Caco-2 (cell line): ENCODE measurements around the gene TBC1D24. TPM values are rescaled to one million over a fixed set of nuclear protein-coding genes. Genes with fewer than 3 reads are reported as not detected.

ENCODE experiments used
- BruUV-seq: library from RNA; stranded (reverse); fragments of 400-500 nt; replicated peaks from 2 replicates; lab custom pipeline; 2021; lab: Mats Ljungman, UMichigan
- CTCF ChIA-PET: fragments of 300-600 bp; sonication (Branson Sonifier 250); formaldehyde crosslinking; loops from one replicate; lab custom pipeline; 2022; ENCODE audit warnings: antibody characterized with exemption; lab: Charles Lee
- POLR2A ChIA-PET: fragments of 300-600 bp; sonication (Branson Sonifier 250); formaldehyde crosslinking; loops from one replicate; lab custom pipeline; 2022; ENCODE audit warnings: antibody characterized with exemption; lab: Charles Lee
- DNase-seq, 2 experiments: peaks; one replicate each; pipeline versions ENCODE4 v3.0.0 to v3.0.0-alpha.2; 2020 to 2022
- H3K27me3 ChIP-seq: replicated peaks from 2 replicates; pipeline ENCODE4 v1.6.0; 2011; ENCODE audit warnings: low read length; ENCODE audit not compliant: control insufficient read depth, insufficient read depth
- H3K36me3 ChIP-seq: 2 replicates; pipeline ENCODE4 v1.5.1; 2011; ENCODE audit warnings: low read length; ENCODE audit not compliant: control insufficient read depth, insufficient read depth
- H3K4me1 ChIP-seq: fragments of 250-450 bp; sonication (Bioruptor Pico); 2 replicates; pipeline ENCODE4 v1.5.1; 2020; ENCODE audit warnings: mild to moderate bottlenecking
- H3K4me3 ChIP-seq: 2 replicates; pipeline ENCODE4 v1.5.1; 2011; ENCODE audit warnings: low read depth, mild to moderate bottlenecking, control low read depth, low read length
- H3K9me3 ChIP-seq: fragments of 250-450 bp; sonication (Bioruptor Pico); 2 replicates; pipeline ENCODE4 v1.5.1; 2020; ENCODE audit warnings: mild to moderate bottlenecking, moderate library complexity
- H3K27ac Mint-ChIP-seq: one replicate; pipeline ENCODE4 v1.8.0; 2022; ENCODE audit warnings: mixed read lengths; ENCODE audit not compliant: unreplicated experiment
- H3K27me3 Mint-ChIP-seq: one replicate; pipeline ENCODE4 v1.8.0; 2022; ENCODE audit warnings: mixed read lengths; ENCODE audit not compliant: insufficient read depth, unreplicated experiment
- H3K36me3 Mint-ChIP-seq: one replicate; pipeline ENCODE4 v1.8.0; 2022; ENCODE audit warnings: mild to moderate bottlenecking, mixed read lengths; ENCODE audit not compliant: insufficient read depth, unreplicated experiment
- H3K4me1 Mint-ChIP-seq: one replicate; pipeline ENCODE4 v1.8.0; 2022; ENCODE audit warnings: low read depth, mixed read lengths; ENCODE audit not compliant: unreplicated experiment
- H3K4me3 Mint-ChIP-seq: one replicate; pipeline ENCODE4 v1.8.0; 2022; ENCODE audit warnings: mild to moderate bottlenecking, moderate library complexity, mixed read lengths; ENCODE audit not compliant: unreplicated experiment
- H3K9me3 Mint-ChIP-seq: one replicate; pipeline ENCODE4 v1.8.0; 2022; ENCODE audit warnings: mixed read lengths; ENCODE audit not compliant: unreplicated experiment
- intact Hi-C: fragments of 100-400 bp; cut with micrococcal nuclease; formaldehyde crosslinking; loops from one replicate; pipeline ENCODE4 v1.10.0; 2022; ENCODE audit not compliant: unreplicated experiment
- total RNA-seq: library from RNA; stranded (reverse); gene quantifications from 2 replicates; pipeline ENCODE4 v1.2.3, GENCODE V29; 2022
- TF ChIP-seq, protein P1 (sequence below), 2 experiments: fragments of 200-600 bp in 1 of 2; IDR thresholded peaks; 1 replicate in 1 of 2; 2 replicates in 1 of 2; pipeline versions ENCODE4 v1.5.1 to v1.8.0; 2011 to 2022; ENCODE audit warnings: antibody characterized with exemption in 1 of 2, control low read depth in 1 of 2, inconsistent platforms in 1 of 2, low read depth in 1 of 2, low read length in 1 of 2, mild to moderate bottlenecking in 1 of 2, moderate library complexity in 1 of 2; ENCODE audit not compliant: insufficient read depth in 1 of 2, severe bottlenecking in 1 of 2, unreplicated experiment in 1 of 2

Gene TBC1D24
- total RNA-seq, 1 experiment from 2014 or later: 20.8 TPM

DNA sequence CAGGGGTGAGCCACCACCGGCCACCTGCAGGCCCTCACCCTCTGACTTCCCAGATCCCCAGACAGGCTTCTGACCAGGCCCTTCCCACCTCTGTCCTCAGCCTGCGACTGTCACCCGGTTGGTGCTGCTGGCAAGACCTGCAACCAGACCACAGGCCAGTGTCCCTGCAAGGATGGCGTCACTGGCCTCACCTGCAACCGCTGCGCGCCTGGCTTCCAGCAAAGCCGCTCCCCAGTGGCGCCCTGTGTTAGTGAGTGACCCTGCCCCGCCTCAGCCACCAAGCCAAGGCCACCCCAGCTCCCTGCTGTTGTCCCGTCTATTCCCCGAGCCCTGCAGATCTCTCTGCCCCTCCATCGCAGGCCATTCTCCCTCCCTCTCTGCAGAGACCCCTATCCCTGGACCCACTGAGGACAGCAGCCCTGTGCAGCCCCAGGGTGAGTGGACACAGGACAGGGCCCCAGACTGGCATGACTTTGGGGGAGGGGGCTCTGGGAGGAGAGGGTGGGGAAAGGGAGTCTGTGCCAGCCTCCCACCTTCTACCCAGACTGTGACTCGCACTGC lies 2.0 kb upstream of the TBC1D24 start:
- H3K4me3 ChIP-seq: peak overlapping the region; percentile 92
- POLR2A ChIA-PET: no interaction called here

DNA sequence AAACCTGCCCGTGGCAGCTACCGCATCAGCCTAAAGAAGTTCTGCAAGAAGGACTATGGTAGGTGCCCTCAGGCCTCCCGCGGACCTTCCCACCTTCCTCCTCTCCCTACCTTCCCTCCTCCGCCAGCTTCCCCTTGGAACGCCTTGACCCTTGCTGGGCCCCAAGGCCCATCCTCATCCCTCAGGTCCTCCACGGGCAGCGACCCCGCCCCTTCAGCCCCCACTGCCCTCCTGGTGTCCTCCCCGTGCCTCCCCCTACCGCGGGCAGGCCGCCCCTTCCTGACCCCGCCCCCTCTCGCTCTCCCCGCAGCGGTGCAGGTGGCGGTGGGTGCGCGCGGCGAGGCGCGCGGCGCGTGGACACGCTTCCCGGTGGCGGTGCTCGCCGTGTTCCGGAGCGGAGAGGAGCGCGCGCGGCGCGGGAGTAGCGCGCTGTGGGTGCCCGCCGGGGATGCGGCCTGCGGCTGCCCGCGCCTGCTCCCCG lies 1.4 kb upstream of the TBC1D24 start:
- BruUV-seq: no TSS peak
- H3K4me3 Mint-ChIP-seq: peak overlapping the region; percentile 62
- no peaks in the 10 kb centered on the region for H3K36me3 ChIP-seq
- no peak overlapping the region for H3K27ac Mint-ChIP-seq
- peaks cover 6% of the 10 kb centered on the region for H3K36me3 Mint-ChIP-seq
- no peaks in the 10 kb centered on the region for H3K9me3 Mint-ChIP-seq
- intact Hi-C loops: no loop called here
- DNase-seq: peak; percentile 47 to 62
- ChIA-PET CTCF (interaction anchor here (1.5 kb wide), 1 partner anchor 11 kb away, joined by 4 read pairs; no protein-coding TSS in a partner anchor), POLR2A (no interaction called here)
- no peaks in the 10 kb centered on the region for H3K27me3 ChIP-seq
- peaks cover 11% of the 10 kb centered on the region for H3K4me1 Mint-ChIP-seq
- no peaks in the 10 kb centered on the region for H3K27me3 Mint-ChIP-seq
- H3K4me3 ChIP-seq: peak overlapping the region; percentile 92
- TF ChIP-seq, protein P1, sequence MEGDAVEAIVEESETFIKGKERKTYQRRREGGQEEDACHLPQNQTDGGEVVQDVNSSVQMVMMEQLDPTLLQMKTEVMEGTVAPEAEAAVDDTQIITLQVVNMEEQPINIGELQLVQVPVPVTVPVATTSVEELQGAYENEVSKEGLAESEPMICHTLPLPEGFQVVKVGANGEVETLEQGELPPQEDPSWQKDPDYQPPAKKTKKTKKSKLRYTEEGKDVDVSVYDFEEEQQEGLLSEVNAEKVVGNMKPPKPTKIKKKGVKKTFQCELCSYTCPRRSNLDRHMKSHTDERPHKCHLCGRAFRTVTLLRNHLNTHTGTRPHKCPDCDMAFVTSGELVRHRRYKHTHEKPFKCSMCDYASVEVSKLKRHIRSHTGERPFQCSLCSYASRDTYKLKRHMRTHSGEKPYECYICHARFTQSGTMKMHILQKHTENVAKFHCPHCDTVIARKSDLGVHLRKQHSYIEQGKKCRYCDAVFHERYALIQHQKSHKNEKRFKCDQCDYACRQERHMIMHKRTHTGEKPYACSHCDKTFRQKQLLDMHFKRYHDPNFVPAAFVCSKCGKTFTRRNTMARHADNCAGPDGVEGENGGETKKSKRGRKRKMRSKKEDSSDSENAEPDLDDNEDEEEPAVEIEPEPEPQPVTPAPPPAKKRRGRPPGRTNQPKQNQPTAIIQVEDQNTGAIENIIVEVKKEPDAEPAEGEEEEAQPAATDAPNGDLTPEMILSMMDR (IDR thresholded peaks at IDR 0.05; ENCODE audit: insufficient read depth in 1 of 2, low read depth in 1 of 2, low read length in 1 of 2, severe bottlenecking in 1 of 2, unreplicated experiment in 1 of 2): no peak
- peaks cover 38% of the 10 kb centered on the region for H3K4me1 ChIP-seq
- H3K9me3 ChIP-seq: no peaks in the 10 kb centered on the region

More for the DNA sequence above, 2.0 kb upstream of the TBC1D24 start:
- TF ChIP-seq, protein P1 (IDR thresholded peaks at IDR 0.05; ENCODE audit: insufficient read depth in 1 of 2, low read depth in 1 of 2, low read length in 1 of 2, severe bottlenecking in 1 of 2, unreplicated experiment in 1 of 2): no peak
- CTCF ChIA-PET: interaction anchor here (1.5 kb wide), 1 partner anchor 12 kb away, joined by 4 read pairs; no protein-coding TSS in a partner anchor
- H3K27me3 ChIP-seq: no peaks in the 10 kb centered on the region
- no TSS peak for BruUV-seq
- no peaks in the 10 kb centered on the region for H3K36me3 ChIP-seq
- H3K4me3 Mint-ChIP-seq: peak overlapping the region; percentile 62
- H3K27me3 Mint-ChIP-seq: no peaks in the 10 kb centered on the region
- no peak overlapping the region for H3K27ac Mint-ChIP-seq
- no peak for DNase-seq
- no peaks in the 10 kb centered on the region for H3K9me3 Mint-ChIP-seq
- H3K9me3 ChIP-seq: no peaks in the 10 kb centered on the region
- peaks cover 11% of the 10 kb centered on the region for H3K4me1 Mint-ChIP-seq
- H3K4me1 ChIP-seq: peaks cover 38% of the 10 kb centered on the region
- peaks cover 10% of the 10 kb centered on the region for H3K36me3 Mint-ChIP-seq
- intact Hi-C loops: no loop called here

DNA sequence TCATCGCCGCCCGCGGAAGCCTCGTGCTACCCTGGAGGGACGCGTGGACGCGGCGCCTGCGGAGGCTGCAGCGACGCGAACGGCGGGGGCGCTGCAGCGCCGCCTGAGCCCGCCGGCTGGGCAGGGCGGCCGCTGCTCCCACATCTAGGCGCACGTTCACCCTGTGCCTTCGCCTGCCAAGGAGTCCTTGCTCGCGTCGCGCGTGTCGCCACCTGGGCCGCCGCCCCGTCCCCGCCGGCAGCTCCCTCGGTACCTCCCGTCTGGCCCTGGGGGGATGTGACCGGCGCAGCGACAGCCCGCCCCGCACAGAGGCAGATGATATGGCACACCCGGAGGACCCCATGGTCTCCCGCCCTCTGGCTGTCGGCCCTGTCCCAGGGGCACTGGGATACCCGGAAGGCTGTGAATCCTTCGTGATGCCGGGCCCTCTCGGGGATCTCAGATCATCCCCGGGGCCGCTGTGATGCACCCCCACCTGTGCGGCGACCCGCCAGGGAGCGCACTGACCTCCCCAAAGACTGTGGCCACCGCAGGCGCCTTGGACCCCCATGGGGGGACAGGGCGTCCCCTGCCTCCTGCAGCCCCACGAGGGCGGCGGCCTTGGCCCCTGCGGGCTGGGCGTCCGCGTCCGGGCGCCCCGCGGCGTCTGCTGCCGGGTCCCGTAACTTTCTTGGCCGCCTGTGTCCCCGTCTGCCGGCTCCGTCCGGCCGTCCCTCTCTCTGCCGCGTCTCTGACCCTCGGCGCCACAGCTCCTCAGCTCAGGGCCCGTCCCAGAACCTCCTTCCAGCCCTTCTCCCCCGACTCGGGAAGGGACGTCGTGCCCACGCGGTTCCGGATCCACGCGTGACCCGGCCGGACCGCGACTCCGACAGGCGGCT lies 689 bp upstream of the TBC1D24 start:
- Histone ChIP-seq H3K9me3 (no peaks in the 10 kb centered on the region), H3K27me3 (no peaks in the 10 kb centered on the region), H3K4me3 (peak overlapping the region; percentile 92), H3K4me1 (peaks cover 33% of the 10 kb centered on the region), H3K36me3 (no peaks in the 10 kb centered on the region)
- no peaks in the 10 kb centered on the region for H3K9me3 Mint-ChIP-seq
- DNase-seq: peak in 1 of 2 experiments; percentile 44
- ChIA-PET POLR2A (interaction anchor here (1.3 kb wide), 1 partner anchor 14 kb away, joined by 4 read pairs; the partner anchor contains the start of gene TEDC2), CTCF (interaction anchor here (0.5 to 1.7 kb wide), 6 partner anchors 11 to 322 kb away, joined by 3 to 8 read pairs (median 4); no protein-coding TSS in a partner anchor)
- no peak overlapping the region for H3K27ac Mint-ChIP-seq
- intact Hi-C loops: loop anchor here (2.0 kb wide), 1 partner anchor 27 kb away; no protein-coding TSS in a partner anchor
- TF ChIP-seq, protein P1 (IDR thresholded peaks at IDR 0.05; ENCODE audit: insufficient read depth in 1 of 2, low read depth in 1 of 2, low read length in 1 of 2, severe bottlenecking in 1 of 2, unreplicated experiment in 1 of 2): peak in 1 of 2 experiments; percentile 13
- no peaks in the 10 kb centered on the region for H3K27me3 Mint-ChIP-seq
- peaks cover 6% of the 10 kb centered on the region for H3K36me3 Mint-ChIP-seq
- peaks cover 11% of the 10 kb centered on the region for H3K4me1 Mint-ChIP-seq
- BruUV-seq: no TSS peak
- peak overlapping the region; percentile 73 for H3K4me3 Mint-ChIP-seq
